M059J (cell line): ENCODE measurements around the gene PSMB3. TPM values are rescaled to one million over a fixed set of nuclear protein-coding genes. Genes with fewer than 3 reads are reported as not detected.

ENCODE experiments used
- DNase-seq: peaks from one replicate; pipeline ENCODE4 v3.0.0-alpha.2; 2012; ENCODE audit warnings: low read depth
- total RNA-seq: library from RNA; depleted of rRNA; stranded (reverse); fragments of >200 nt; shearing (Covaris generic); gene quantifications from 2 replicates; pipeline ENCODE4 v1.2.3, GENCODE V29; 2014

PSMB3 gene
- total RNA-seq, 1 experiment from 2014 or later: 410 TPM

- DNase-seq: peak; percentile 38
These were observed 18.3 kb upstream of the PSMB3 start for GRCh38 chr17:38733982-38734973.

GRCh38 chr17:38735161-38735997, 17.2 kb upstream of the PSMB3 start:
- no peak for DNase-seq

DNA sequence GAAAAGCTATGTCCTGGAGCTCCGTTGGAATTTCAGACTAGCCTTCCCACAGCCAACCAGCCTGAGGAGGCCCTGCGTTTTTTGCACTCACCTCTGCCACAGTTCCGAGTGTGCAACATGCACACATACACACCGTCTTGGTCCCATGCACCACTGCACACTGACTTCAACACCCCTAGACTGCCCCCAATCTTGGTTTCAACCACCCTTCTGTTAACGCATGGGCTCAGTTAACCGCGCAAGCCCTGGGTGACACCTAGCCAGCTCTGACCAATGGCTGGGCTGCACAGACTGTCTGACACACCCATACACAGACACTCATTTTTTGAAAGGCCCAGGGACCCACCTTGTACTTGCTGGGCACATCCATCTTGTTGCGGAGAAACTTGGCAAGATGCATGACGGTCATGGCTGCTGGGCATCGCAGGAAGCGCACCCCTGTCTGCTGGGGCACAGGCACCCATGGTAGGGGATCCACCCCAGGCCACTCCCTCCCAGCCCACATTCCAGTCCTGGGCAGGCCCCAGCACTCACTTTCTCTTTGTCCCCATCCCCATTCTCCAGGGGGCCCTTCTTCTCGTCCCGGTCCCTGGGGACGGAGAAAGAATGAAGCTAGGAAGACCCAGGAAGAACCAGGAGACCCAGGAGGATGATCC, 14.4 kb upstream of the PSMB3 start:
- DNase-seq: no peak

GRCh38 chr17:38738686-38739085, 13.9 kb upstream of the PSMB3 start:
- DNase-seq: no peak

- DNase-seq: no peak
These were observed 13.2 kb upstream of the PSMB3 start for GRCh38 chr17:38739305-38739704.

DNA sequence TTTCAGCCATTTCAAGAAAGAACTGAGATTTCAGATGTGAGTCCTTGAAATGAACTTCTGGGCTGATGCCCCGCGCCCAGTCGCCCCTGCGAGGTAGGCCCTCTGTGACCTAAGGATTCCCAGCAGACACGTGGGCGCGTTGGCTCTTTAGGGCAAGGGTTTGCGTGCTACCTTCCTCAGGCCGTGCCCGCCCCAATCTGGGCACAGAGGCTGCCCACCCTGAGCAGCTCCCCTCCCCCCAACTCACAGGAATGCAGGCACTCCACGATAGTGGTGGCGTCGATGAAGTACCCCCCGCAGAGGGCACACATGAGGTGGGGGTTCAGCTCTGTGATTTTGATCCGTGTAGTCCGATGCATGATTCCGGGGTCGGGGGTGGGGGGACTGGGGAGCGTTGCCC, 12.5 kb upstream of the PSMB3 start:
- DNase-seq: no peak

DNA sequence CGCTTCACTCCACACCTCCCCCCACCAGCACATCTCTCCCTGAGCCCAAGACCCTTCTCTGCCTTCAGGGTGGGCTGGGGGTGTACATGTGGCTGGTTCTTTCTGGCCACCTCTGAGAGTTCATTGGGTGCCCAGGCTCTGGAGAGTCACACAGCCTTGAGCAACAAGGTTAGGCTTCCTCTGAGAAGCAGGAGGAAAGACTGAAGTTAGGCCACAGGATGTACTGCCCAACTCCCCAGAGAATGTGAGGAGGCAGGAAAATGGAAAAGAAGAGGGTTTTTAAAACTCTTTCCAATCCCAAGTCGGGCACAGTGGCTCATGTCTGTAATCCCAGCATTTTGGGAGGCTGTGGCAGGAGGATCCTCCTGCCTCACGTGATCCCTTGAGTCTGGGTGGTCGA, 11.7 kb upstream of the PSMB3 start:
- DNase-seq: no peak

DNA sequence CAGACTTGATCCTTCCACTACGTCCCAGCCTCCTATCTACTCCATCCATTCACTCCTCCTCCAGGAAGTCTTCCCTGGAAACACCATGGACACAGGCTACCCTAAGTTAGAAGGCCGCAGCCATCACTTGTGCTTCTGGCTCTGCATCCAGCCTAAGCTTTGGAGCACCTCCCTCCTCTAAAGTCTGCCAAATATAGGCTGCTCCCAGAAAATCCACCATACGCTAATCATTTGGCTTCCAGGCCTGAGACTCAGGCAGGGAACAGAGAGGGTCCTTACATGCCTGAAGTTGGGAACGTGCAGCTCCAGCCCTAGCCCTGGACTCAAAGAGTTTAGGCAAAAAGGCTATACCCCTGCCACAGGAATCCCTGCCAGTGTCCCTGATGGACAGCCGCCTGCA, 11.1 kb upstream of the PSMB3 start:
- DNase-seq: no peak

- DNase-seq: no peak
These were observed 10.6 kb upstream of the PSMB3 start for GRCh38 chr17:38741921-38742410.

DNA sequence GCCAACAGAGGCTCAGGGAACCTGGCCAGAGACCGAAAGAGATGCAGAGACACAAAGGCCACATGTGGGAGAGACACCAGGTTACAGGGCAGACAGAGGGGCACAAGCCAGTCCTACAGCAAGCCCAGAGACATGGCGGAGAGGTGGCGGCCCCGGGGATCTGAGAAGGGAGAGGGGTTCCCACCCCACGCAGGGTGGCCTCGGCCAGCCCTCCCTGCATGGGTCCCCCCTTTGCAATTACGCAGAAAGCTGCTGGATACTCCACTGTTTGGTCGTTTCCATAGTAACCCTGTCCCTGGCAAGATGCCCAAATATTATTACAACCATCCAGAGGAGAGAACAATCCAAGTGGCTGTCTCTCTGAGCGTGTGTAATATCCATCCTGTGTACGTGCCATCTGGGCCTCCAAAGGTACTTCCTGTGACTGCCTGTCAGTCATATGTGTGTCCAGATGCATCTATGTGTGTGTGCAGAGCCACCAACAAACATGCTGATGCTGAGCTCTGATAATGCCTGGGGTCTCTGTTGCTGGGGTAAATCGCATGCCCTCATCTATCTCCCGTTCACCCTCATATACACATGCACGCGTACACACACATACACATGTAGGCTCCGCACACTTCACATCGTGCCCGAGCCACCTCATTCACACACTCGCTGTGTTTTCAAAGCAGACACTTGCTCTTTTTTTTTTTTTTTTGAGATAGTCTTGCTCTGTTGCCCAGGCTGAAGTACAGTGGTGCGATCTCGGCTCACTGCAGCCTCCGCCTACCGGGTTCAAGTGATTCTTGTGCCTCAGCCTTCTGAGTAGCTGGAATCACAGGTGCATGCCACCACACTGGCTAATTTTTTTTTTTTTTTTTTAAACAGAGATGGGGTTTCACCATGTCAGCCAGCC, 9.9 kb upstream of the PSMB3 start:
- DNase-seq: peak; percentile 49

DNA sequence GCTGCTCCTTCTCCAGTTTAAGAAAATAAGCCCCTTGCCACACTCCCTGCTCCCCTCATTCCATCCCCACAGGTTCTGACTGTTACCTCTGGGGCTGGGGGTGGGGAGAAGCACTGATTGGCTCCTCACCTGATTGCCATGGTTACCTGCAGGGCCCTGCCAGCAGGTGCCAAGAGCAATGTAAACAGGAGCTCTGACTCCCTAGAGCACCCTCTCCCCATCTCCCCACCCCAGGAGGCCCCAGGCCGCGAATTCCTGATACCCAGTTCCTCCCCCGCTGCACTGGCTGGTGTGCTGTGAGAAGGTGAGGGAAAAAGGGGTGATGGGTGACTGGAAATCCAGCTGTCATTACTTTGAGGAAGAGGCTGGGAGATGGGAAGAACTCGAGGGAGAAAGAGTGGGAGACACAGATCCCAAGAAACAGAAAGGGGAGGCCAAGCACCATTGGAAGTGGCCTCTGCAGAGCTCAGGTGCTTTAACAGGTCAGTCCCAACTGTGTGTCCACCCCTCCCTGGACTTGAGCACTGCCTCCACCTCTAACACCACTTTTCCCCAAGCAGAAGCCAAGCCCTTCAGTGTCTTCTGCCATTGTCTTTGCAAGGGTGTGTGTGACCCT, 8.9 kb upstream of the PSMB3 start:
- no peak for DNase-seq

GRCh38 chr17:38745545-38745944, 7.0 kb upstream of the PSMB3 start:
- no peak for DNase-seq

DNA sequence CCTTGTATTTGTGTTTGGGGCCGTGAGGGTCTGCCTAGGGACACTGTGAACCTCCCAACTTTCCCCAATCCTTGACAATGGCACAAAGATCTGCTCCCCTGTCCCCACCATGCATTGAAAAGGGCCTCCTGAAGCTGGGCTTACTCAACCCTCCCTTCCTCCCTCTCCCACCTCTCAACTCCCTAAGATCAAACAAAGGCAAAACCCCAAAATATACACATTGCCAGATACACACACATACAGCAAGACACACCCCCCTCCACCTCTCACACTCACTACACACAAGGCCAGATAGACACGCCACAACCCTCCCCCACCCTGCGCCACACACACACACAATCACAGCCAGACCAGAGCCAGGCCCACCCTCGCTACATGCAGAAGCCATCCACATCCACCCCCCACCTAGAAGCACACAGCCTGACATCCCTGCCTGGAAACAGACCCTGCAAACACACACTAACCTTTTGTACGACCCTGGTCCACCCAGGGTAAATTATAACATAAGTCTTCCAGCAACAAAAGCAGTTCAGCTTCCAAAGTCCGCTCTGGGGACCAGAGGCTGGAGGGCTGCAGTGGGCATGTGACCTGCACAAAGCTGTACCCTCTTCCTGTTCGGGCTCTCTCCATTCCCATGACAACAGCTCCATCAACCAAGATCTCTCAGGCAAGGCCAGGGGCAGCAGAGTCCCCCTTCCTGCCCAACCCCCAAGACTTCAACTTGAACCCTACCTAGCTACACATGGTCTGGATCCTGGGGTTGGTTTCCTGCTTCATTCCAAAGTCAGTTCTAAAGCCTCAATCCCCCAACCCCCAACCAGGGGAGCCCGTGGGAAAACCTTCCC, 6.3 kb upstream of the PSMB3 start:
- DNase-seq: no peak

- DNase-seq: no peak
These were observed 5.6 kb upstream of the PSMB3 start for GRCh38 chr17:38746849-38747462.

DNA sequence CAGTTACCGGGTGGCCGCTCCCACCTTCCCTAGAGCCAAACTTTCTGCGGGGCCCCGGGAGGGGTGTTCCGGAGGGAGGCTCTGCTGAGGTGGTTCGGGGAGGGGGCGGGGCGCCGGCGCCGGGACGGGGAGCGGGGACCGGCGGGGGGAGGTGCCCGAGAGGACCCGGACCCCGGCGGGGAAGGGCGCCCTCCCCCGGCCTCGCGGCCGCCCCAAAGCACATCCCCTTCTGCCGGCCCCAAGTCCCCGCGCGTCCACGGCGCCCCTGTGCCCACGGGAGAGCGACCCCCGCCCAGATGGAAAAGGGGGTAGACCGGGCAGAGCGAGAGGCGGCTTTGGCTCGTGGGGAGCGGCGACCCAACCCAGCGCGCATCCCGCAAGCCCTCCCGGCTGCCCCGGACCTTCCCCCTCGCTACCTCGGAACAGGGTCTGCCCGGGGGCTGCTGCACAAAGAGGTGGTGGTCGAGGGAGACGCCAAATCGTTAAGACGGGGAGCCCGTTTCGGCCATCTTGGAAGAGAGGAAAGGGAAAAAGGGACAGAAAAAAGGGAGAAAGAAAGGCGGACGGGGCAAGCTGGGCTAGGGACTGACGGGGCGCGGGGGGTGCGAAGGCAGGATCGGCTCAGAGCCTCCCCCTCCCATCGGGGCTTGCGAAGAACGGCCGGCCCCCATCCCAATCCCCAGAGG, 4.9 kb upstream of the PSMB3 start:
- DNase-seq: no peak

DNA sequence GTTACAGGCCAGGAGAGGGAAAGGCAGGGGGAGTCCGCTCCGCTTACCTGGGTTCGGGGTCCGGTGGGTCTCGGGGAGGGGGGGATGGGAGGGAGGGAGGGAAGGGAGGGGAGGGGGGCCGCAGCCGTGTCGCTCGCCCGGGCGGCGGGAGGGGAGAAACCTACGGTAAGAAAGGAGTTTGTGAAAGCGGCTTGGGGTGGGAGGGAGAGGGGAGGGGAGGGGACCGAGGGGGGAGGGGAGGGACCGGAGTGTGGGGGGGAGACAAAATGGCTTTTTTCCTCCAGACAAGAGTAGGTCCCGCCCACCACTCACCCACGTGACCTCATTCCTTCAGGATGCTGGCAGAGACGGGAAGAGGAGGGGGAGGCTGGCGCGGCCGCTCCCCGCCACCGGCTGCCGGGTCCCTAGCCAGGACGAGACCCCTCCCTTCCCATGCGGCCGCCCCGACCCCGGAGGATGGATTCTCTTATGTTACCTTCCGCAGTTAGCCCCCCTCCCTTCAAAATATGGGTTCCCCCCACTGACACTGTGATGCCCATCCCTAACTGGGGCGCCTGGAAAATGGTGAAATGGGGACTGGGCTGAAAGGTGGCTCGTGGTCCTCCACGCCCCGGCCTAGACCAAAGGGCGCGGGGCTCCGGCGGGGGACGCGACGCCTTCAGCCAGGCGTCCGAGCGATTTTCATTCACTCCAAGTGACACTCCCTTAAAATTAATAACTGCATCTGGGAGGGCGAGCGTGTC, 4.2 kb upstream of the PSMB3 start, which contains the start of gene PCGF2:
Gene PCGF2 (minus strand): TSS at position 188 of the 743 bp plus-strand sequence. CDS start 7,934 bp downstream, outside the sequence.
- DNase-seq: peak; percentile 88

- DNase-seq: no peak
These were observed 3.7 kb upstream of the PSMB3 start for GRCh38 chr17:38748892-38749222.
